Measurements from ENCODE around the gene BBS9. TPM values are rescaled to one million over a fixed set of nuclear protein-coding genes. Genes with fewer than 3 reads are reported as not detected.

The BBS9 gene
- total and polyA plus RNA-seq, 2 experiments from 2014 or later: 27.2 to 66.1 TPM

DNA sequence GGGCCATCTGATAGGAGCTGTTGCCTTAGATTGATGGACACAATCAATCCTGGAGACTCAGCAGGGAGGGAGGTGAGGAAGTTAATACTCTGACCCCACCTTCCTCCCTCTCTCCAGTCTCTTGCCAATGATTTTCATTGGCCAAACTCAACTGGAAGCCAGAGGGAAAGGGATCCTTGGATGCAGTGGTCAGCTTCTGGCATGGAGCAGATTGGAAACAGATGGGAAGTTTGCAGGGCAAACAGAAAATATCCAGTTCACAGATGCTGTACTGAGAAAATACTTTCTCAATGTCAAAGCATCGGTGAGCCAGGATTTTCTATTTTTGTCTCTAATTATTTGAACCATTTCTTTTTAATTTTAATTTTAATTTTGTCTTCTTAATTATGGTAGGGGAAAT lies 170.8 kb downstream of the BBS9 start (continued):
- TF ChIP-seq ZNF462 (CRISPR knock-in tag; IDR thresholded peaks at IDR 0.05) (no peak), STAT1 (IDR thresholded peaks at IDR 0.05; ENCODE audit: unreplicated experiment) (no peak), EZH2phosphoT487 (IDR thresholded peaks at IDR 0.05; ENCODE audit: unreplicated experiment) (no peak), CTCF (conservative IDR thresholded peaks at IDR 0.05; ENCODE audit: low read depth in 2 of 2) (no peak), CREB1 (CRISPR knock-in tag; IDR thresholded peaks at IDR 0.05; ENCODE audit: low read depth) (no peak), ZNF331 (CRISPR knock-in tag; IDR thresholded peaks at IDR 0.05; ENCODE audit: low read depth) (no peak), ZNF114 (CRISPR knock-in tag; IDR thresholded peaks at IDR 0.05) (no peak), JUNB (IDR thresholded peaks at IDR 0.05; ENCODE audit: unreplicated experiment) (no peak)
- TF ChIP-seq, protein P1, sequence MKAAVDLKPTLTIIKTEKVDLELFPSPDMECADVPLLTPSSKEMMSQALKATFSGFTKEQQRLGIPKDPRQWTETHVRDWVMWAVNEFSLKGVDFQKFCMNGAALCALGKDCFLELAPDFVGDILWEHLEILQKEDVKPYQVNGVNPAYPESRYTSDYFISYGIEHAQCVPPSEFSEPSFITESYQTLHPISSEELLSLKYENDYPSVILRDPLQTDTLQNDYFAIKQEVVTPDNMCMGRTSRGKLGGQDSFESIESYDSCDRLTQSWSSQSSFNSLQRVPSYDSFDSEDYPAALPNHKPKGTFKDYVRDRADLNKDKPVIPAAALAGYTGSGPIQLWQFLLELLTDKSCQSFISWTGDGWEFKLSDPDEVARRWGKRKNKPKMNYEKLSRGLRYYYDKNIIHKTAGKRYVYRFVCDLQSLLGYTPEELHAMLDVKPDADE (IDR thresholded peaks at IDR 0.05): no peak

Measured in GM23338 (cell line).